Ascending aorta (tissue), 2 donors: ENCODE results near the gene OTUD6A. TPM values are rescaled to one million over a fixed set of nuclear protein-coding genes. Genes with fewer than 3 reads are reported as not detected.

ENCODE experiments used
- DNase-seq, 2 donors: peaks; one replicate each; pipeline ENCODE4 v3.0.0-alpha.2; 2019; ENCODE audit warnings: low spot score in 2 of 2
- H3K27ac ChIP-seq, 2 donors: fragments of 200-600 bp; sonication (generic); one replicate each; pipeline ENCODE4 v1.5.1; 2016 to 2017; ENCODE audit warnings: mild to moderate bottlenecking in 1 of 2
- H3K27me3 ChIP-seq: fragments of 200-600 bp; sonication (generic); one replicate; pipeline ENCODE4 v1.5.1; 2017
- H3K36me3 ChIP-seq, 2 donors: fragments of 200-600 bp; sonication (generic); one replicate each; pipeline ENCODE4 v1.5.1; 2016
- H3K4me1 ChIP-seq, 2 donors: fragments of 200-600 bp; sonication (generic); one replicate each; pipeline ENCODE4 v1.5.1; 2016 to 2017; ENCODE audit warnings: mild to moderate bottlenecking in 1 of 2
- H3K4me3 ChIP-seq, 2 donors: fragments of 200-600 bp; sonication (generic); one replicate each; pipeline ENCODE4 v1.5.1; 2016 to 2017; ENCODE audit warnings: mild to moderate bottlenecking in 1 of 2
- H3K9me3 ChIP-seq, 2 donors: fragments of 200-600 bp; sonication (generic); one replicate each; pipeline ENCODE4 v1.5.1; 2016
- intact Hi-C: fragments of 100-400 bp; cut with DNase I; formaldehyde crosslinking; loops from one replicate; pipeline ENCODE4 v1.15.1; 2023
- total RNA-seq: library from RNA; depleted of rRNA; stranded (reverse); fragments of >200 nt; gene quantifications from one replicate; pipeline ENCODE4 v1.1.0, GENCODE V29; 2016
- TF ChIP-seq, protein P1 (sequence below), 3 experiments: fragments of 200-600 bp in 2 of 3; fragments of 450-650 bp in 1 of 3; sonication (generic) in 2 of 3; IDR thresholded peaks; one replicate each; pipeline ENCODE4 v1.5.1; 2016 to 2019; ENCODE audit warnings: antibody characterized with exemption in 3 of 3, mild to moderate bottlenecking in 1 of 3, moderate library complexity in 1 of 3

OTUD6A gene, protein sequence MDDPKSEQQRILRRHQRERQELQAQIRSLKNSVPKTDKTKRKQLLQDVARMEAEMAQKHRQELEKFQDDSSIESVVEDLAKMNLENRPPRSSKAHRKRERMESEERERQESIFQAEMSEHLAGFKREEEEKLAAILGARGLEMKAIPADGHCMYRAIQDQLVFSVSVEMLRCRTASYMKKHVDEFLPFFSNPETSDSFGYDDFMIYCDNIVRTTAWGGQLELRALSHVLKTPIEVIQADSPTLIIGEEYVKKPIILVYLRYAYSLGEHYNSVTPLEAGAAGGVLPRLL
- not detected for total RNA-seq

GRCh38 chrX:70062076-70062475 lies at the start of gene OTUD6A:
OTUD6A (plus strand) TSS chrX:70062457; CDS start chrX:70062525, 68 bp downstream.
- no peaks in the 10 kb centered on the region for H3K27me3 ChIP-seq
- no peaks in the 10 kb centered on the region for H3K9me3 ChIP-seq
- H3K36me3 ChIP-seq = no peaks in the 10 kb centered on the region
- H3K27ac ChIP-seq = no peak within 1 kb of the TSS
- H3K4me3 ChIP-seq = no peak within 1 kb of the TSS
- DNase-seq = no peak
- H3K4me1 ChIP-seq = no peaks in the 10 kb centered on the region
- TF ChIP-seq, protein P1, sequence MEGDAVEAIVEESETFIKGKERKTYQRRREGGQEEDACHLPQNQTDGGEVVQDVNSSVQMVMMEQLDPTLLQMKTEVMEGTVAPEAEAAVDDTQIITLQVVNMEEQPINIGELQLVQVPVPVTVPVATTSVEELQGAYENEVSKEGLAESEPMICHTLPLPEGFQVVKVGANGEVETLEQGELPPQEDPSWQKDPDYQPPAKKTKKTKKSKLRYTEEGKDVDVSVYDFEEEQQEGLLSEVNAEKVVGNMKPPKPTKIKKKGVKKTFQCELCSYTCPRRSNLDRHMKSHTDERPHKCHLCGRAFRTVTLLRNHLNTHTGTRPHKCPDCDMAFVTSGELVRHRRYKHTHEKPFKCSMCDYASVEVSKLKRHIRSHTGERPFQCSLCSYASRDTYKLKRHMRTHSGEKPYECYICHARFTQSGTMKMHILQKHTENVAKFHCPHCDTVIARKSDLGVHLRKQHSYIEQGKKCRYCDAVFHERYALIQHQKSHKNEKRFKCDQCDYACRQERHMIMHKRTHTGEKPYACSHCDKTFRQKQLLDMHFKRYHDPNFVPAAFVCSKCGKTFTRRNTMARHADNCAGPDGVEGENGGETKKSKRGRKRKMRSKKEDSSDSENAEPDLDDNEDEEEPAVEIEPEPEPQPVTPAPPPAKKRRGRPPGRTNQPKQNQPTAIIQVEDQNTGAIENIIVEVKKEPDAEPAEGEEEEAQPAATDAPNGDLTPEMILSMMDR (IDR thresholded peaks at IDR 0.05) = no peak
- intact Hi-C loops = no loop called here

DNA sequence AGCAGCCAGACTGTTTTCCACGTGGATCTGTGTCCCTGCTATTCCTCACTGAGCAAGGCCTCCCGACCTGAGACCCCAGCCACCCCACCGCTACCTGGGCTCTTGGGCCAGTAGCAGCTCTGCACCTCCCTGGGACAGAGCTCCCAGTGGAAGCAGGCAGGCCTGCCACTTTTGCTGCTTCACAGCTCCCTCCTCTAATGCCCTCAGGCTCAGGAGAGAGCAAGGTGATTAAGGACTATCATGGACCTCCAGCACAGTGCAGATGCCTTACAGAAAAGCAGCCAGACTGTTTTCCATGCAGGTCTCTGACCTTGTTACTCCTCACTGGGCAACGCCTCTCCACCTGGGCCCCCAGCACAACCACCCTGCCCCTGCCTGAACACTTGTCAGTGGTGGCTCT lies 49.5 kb upstream of the OTUD6A start:
- intact Hi-C loops = no loop called here
- peaks cover 0 to under 1% of the 10 kb centered on the region in 2 donors for H3K9me3 ChIP-seq

GRCh38 chrX:70013466-70014381 lies 48.5 kb upstream of the OTUD6A start:
- DNase-seq = no peak
- no peak overlapping the region for H3K27ac ChIP-seq
- no peaks in the 10 kb centered on the region for H3K27me3 ChIP-seq
- no peaks in the 10 kb centered on the region for H3K36me3 ChIP-seq
- TF ChIP-seq, protein P1 (IDR thresholded peaks at IDR 0.05) = no peak
- H3K4me3 ChIP-seq = no peak overlapping the region
- H3K4me1 ChIP-seq = no peaks in the 10 kb centered on the region
- H3K9me3 ChIP-seq = peaks cover 0 to 4% of the 10 kb centered on the region in 2 donors
- intact Hi-C loops = no loop called here

More for the DNA sequence above, 49.5 kb upstream of the OTUD6A start:
- Histone ChIP-seq H3K27me3 (no peaks in the 10 kb centered on the region), H3K27ac (no peak overlapping the region), H3K4me3 (no peak overlapping the region), H3K4me1 (no peaks in the 10 kb centered on the region), H3K36me3 (no peaks in the 10 kb centered on the region)
- TF ChIP-seq, protein P1 (IDR thresholded peaks at IDR 0.05) = no peak
- no peak for DNase-seq

DNA sequence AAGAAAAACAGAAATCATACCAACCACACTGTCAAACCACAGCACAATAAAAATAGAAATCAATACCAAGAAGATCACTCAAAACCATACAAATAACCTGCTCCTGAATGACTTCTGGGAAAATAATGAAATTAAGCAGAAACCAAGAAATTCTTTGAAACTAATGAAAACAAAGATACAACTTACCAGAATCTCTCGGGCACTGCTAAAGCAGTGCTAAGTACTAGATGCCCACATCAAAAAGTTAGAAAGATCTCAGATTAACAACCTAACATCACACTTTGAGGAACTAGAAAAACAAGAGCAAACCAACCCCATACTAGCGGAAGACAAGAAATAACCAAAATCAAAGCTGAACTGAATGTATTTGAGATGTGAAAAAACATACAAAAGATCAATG lies 45.7 kb upstream of the OTUD6A start:
- Histone ChIP-seq H3K4me1 (no peaks in the 10 kb centered on the region), H3K27ac (no peak overlapping the region), H3K9me3 (peaks cover 0 to 4% of the 10 kb centered on the region in 2 donors), H3K4me3 (no peak overlapping the region), H3K27me3 (no peaks in the 10 kb centered on the region), H3K36me3 (no peaks in the 10 kb centered on the region)
- intact Hi-C loops = no loop called here
- TF ChIP-seq, protein P1 (IDR thresholded peaks at IDR 0.05) = no peak
- no peak for DNase-seq

DNA sequence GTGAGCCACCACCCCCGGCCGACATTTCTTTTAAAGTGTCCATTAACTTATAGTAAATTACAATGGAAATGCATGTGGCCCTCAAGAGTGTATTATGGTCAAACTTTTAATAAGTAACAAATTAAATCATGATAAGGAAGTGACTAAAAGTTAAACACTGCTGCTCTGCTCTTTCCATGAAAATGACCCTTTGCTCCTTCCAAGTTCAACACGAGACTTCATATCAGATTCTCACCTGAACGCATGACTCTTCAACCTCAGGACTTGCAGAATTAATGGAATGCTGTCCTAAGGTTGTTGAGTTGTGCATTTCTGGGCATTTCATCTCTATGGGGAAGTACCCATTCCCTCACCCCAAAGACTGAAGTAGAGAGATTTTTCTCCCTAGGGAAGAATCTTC lies 39.6 kb upstream of the OTUD6A start:
- H3K4me3 ChIP-seq = no peak overlapping the region
- peaks cover 0 to 4% of the 10 kb centered on the region in 2 donors for H3K9me3 ChIP-seq
- H3K27ac ChIP-seq = no peak overlapping the region
- H3K36me3 ChIP-seq = no peaks in the 10 kb centered on the region
- TF ChIP-seq, protein P1 (IDR thresholded peaks at IDR 0.05) = no peak
- H3K27me3 ChIP-seq = no peaks in the 10 kb centered on the region
- intact Hi-C loops = no loop called here
- H3K4me1 ChIP-seq = no peaks in the 10 kb centered on the region
- DNase-seq = no peak
